Activated naive CD8-positive, alpha-beta T cell treated with anti-CD3 and anti-CD28 coated beads, Interleukin-2, amount 10 ng/mL, durations not matched to agents 7 days and 5 days (primary cell): ENCODE results near the gene KLK5. TPM values are rescaled to one million over a fixed set of nuclear protein-coding genes. Genes with fewer than 3 reads are reported as not detected.
"Not testable (repeated sequence)": the region's sequence is repeated elsewhere in the genome, so short reads cannot be mapped to it uniquely, and the experiment has no call there.

Experiments
- ATAC-seq: fragments of 150-1000 bp; cut with Tn5 transposase; one replicate; pipeline ENCODE4 v1.10.0; 2021; ENCODE audit warnings: low read depth, moderate library complexity
- POLR2A ChIA-PET: fragments of 350-600 bp; sonication (Branson Sonifier 250); formaldehyde crosslinking; loops from one replicate; lab custom pipeline; 2021; ENCODE audit warnings: antibody characterized with exemption; lab: Charles Lee
- DNase-seq: peaks from one replicate; pipeline ENCODE4 v3.0.0; 2021
- H3K27ac Mint-ChIP-seq: one replicate; pipeline ENCODE4 v1.8.0; 2022; ENCODE audit warnings: mild to moderate bottlenecking, mixed read lengths
- H3K27me3 Mint-ChIP-seq: one replicate; pipeline ENCODE4 v1.8.0; 2022; ENCODE audit warnings: mild to moderate bottlenecking, moderate library complexity, mixed read lengths
- H3K36me3 Mint-ChIP-seq: one replicate; pipeline ENCODE4 v1.8.0; 2021; ENCODE audit warnings: mild to moderate bottlenecking, mixed read lengths
- H3K4me1 Mint-ChIP-seq: one replicate; pipeline ENCODE4 v1.8.0; 2021; ENCODE audit warnings: mixed read lengths
- H3K4me3 Mint-ChIP-seq: one replicate; pipeline ENCODE4 v1.8.0; 2022; ENCODE audit warnings: mild to moderate bottlenecking, moderate library complexity, mixed read lengths
- H3K9me3 Mint-ChIP-seq: one replicate; pipeline ENCODE4 v1.8.0; 2021; ENCODE audit warnings: mixed read lengths
- total RNA-seq, 2 experiments: library from RNA; stranded (reverse); gene quantifications; one replicate each; pipeline ENCODE4 v1.2.3, GENCODE V29; 2021

KLK5 gene, protein sequence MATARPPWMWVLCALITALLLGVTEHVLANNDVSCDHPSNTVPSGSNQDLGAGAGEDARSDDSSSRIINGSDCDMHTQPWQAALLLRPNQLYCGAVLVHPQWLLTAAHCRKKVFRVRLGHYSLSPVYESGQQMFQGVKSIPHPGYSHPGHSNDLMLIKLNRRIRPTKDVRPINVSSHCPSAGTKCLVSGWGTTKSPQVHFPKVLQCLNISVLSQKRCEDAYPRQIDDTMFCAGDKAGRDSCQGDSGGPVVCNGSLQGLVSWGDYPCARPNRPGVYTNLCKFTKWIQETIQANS
- not detected for total RNA-seq

DNA sequence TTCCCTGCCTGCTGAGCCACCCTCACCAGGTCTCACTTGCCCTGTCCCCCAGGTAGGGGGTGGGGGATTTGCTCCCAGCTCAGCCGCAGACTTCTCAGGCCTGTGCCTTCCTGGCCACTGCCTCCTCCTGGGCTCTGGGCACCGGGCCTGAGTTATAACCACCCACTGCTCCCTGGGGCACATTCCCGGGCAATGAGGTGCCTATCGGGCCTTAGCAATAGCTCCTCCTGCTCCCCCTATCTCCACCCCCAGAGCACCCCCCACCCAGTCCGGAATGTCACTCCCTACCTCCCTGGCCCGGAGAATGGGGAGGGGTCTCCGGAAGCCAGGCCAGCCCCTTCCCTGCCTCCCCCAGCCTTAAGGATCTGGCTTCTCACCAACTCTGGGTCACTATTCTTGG is at the start of gene KLK5:
Gene KLK5, minus strand, starts transcription at position 129 of the 400 bp plus-strand sequence. CDS start 381 bp downstream, outside the sequence.
- ATAC-seq = no peak
- Mint-ChIP-seq H3K27ac (no peak within 1 kb of the TSS), H3K4me1 (no peaks in the 10 kb centered on the region), H3K27me3 (peaks cover 5% of the 10 kb centered on the region), H3K36me3 (no peaks in the 10 kb centered on the region), H3K9me3 (no peaks in the 10 kb centered on the region), H3K4me3 (no peak within 1 kb of the TSS)
- DNase-seq = no peak
- POLR2A ChIA-PET = no interaction called here

DNA sequence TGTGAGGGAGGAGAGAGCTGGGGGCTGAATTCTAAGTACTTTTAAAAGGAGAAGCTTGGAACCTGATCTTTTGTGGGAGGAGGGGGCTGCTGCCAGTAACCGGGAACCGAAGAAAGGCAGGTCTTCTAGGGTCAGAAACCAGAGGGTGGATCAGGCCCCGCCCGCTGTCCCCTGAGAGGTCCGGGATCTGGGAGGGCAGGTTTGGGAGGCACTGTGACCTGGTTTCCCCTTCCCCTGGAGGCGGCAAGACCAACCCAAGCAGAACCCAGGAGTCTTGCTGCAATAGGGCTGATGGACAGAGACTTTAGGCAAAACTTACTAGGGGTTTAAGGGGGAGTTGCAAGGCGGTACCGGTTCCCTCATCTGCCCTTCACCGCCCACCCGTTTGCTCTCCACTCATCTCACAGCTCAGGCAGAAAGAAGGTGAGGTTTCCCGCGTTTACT is 49.3 kb upstream of the KLK5 start:
- POLR2A ChIA-PET = no interaction called here
- Mint-ChIP-seq H3K27ac (no peak overlapping the region), H3K36me3 (no peaks in the 10 kb centered on the region), H3K27me3 (peaks cover 16% of the 10 kb centered on the region), H3K4me3 (no peak overlapping the region), H3K9me3 (no peaks in the 10 kb centered on the region), H3K4me1 (no peaks in the 10 kb centered on the region)
- DNase-seq (no peak), ATAC-seq (no peak)

DNA sequence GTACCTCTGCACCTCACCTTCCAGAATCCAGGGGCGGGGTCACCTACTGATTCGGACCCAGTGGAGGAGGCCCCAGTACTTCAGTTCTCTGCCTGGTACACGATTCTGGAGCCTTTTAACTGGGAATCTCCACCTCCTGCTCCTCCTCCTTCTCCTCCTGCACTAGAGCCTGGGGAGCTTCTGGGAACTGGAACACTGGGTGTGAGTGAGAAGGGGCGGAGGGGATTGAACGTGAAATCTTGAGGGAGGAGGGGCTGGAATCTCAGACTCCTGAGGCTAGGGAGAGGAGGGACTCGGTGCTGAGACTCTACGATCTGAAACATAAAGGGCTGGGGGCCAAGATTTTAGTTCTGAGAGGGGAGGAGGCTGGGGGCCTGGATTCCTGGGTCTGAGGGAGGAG is 48.7 kb upstream of the KLK5 start, which contains the start of gene KLK8:
Gene KLK8, minus strand, starts transcription at position 90 of the 400 bp plus-strand sequence. CDS start 437 bp downstream, outside the sequence.
- ATAC-seq (no peak), DNase-seq (no peak)
- H3K4me1 Mint-ChIP-seq = no peaks in the 10 kb centered on the region
- peaks cover 16% of the 10 kb centered on the region for H3K27me3 Mint-ChIP-seq
- H3K27ac Mint-ChIP-seq = no peak within 1 kb of the TSS
- no peaks in the 10 kb centered on the region for H3K9me3 Mint-ChIP-seq
- no peaks in the 10 kb centered on the region for H3K36me3 Mint-ChIP-seq
- POLR2A ChIA-PET = no interaction called here
- no peak within 1 kb of the TSS for H3K4me3 Mint-ChIP-seq

- peaks cover 16% of the 10 kb centered on the region for H3K27me3 Mint-ChIP-seq
- no peaks in the 10 kb centered on the region for H3K9me3 Mint-ChIP-seq
- ATAC-seq (no peak), DNase-seq (no peak)
- H3K4me1 Mint-ChIP-seq = no peaks in the 10 kb centered on the region
- no peaks in the 10 kb centered on the region for H3K36me3 Mint-ChIP-seq
- no peak overlapping the region for H3K4me3 Mint-ChIP-seq
- POLR2A ChIA-PET = no interaction called here
- H3K27ac Mint-ChIP-seq = no peak overlapping the region
Observed at GRCh38 chr19:51000981-51001380, 48.1 kb upstream of the KLK5 start.

DNA sequence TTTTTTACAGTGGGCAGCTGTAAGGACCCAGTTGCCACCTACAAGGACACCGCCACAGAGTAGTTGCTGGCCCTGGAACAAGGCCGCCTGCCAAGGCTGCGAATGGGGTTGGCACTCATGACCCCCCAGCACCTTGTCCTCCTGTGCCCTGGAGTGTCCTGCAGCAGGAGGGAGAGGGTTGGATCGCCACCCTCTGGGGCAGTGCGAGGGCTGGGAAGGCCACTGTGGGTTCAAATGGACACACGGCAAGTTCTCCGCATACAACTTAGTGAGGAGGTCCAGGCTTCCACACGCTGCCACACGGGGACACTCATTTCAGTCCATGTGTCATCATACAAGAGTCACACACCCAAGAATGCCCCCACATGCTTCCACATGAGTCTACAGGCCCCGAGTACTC is 47.6 kb upstream of the KLK5 start:
- no peak overlapping the region for H3K27ac Mint-ChIP-seq
- H3K4me1 Mint-ChIP-seq = no peaks in the 10 kb centered on the region
- no peak for DNase-seq
- peaks cover 16% of the 10 kb centered on the region for H3K27me3 Mint-ChIP-seq
- no peak for ATAC-seq
- no peaks in the 10 kb centered on the region for H3K36me3 Mint-ChIP-seq
- POLR2A ChIA-PET = no interaction called here
- no peak overlapping the region for H3K4me3 Mint-ChIP-seq
- no peaks in the 10 kb centered on the region for H3K9me3 Mint-ChIP-seq

DNA sequence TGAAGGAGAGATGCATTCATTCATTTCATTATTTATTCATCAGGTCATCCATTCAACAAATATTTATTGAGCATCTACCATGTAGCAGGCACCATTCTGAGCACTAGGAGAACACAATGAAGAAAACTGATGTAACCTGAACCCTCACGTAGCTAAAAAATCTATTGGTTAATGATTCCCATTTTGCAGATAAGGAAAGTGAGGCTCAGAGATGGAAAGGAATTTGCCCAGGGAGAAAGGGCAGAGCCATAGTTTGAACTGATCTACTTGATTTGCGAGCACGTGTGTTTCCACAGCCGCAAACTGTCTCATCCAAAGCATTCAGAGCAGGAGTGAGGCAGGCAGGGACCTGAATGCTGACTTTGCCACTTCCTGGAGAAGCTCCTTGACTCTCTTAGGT is 45.8 kb upstream of the KLK5 start:
- no peaks in the 10 kb centered on the region for H3K36me3 Mint-ChIP-seq
- no peaks in the 10 kb centered on the region for H3K4me1 Mint-ChIP-seq
- no peak overlapping the region for H3K27ac Mint-ChIP-seq
- POLR2A ChIA-PET = no interaction called here
- H3K9me3 Mint-ChIP-seq = no peaks in the 10 kb centered on the region
- H3K27me3 Mint-ChIP-seq = peaks cover 16% of the 10 kb centered on the region
- no peak for ATAC-seq
- H3K4me3 Mint-ChIP-seq = no peak overlapping the region
- DNase-seq = no peak

- no peaks in the 10 kb centered on the region for H3K9me3 Mint-ChIP-seq
- no peaks in the 10 kb centered on the region for H3K4me1 Mint-ChIP-seq
- no peak overlapping the region for H3K27ac Mint-ChIP-seq
- no peak overlapping the region for H3K4me3 Mint-ChIP-seq
- ATAC-seq (no peak), DNase-seq (no peak)
- peaks cover 16% of the 10 kb centered on the region for H3K27me3 Mint-ChIP-seq
- POLR2A ChIA-PET = no interaction called here
- no peaks in the 10 kb centered on the region for H3K36me3 Mint-ChIP-seq
Observed at GRCh38 chr19:50998061-50998460, 45.2 kb upstream of the KLK5 start.

DNA sequence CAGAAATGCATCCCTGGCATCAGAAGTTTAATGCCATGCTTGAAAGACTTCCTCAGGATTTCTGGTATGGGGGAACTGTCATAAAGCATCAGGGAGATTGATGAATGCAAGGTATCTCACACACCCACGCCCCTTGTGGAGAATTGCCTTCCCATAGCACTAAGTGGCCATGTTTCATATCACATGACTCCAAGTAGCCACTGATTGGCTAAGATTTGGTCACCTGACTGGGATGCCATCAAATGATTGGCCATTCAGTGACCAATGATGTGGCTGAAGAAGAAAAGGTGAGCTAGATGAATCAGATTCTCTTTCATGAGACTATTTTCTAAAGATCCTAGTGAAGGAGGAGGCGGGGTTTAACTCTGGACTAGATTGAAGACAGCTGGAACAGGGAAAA is 41.3 kb upstream of the KLK5 start:
- ATAC-seq (no peak), DNase-seq (no peak)
- no peak overlapping the region for H3K4me3 Mint-ChIP-seq
- POLR2A ChIA-PET = no interaction called here
- no peaks in the 10 kb centered on the region for H3K4me1 Mint-ChIP-seq
- H3K27ac Mint-ChIP-seq = no peak overlapping the region
- no peaks in the 10 kb centered on the region for H3K9me3 Mint-ChIP-seq
- no peaks in the 10 kb centered on the region for H3K36me3 Mint-ChIP-seq
- H3K27me3 Mint-ChIP-seq = peaks cover 4% of the 10 kb centered on the region

DNA sequence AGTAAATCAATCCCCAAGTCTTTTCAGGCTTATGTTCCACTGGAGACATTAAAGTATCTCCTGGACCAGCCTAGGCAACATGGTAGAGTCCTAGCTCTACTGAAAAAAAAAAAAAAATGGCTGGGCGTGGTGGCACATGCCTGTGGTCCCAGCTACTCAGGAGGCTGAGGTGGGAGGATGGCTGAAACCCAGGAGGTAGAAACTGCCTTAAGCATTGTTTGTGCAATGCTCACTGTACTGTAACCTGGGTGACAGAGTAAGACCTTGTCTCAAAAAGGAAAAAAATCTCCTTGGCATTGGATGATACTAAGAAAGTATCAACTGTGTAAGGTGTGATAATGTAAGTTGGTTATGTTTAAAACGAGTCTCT is 39.8 kb upstream of the KLK5 start:
- POLR2A ChIA-PET = no interaction called here
- DNase-seq (no peak), ATAC-seq (no peak)
- Mint-ChIP-seq H3K36me3 (no peaks in the 10 kb centered on the region), H3K9me3 (no peaks in the 10 kb centered on the region), H3K27me3 (peaks cover 8% of the 10 kb centered on the region), H3K4me1 (no peaks in the 10 kb centered on the region), H3K27ac (no peak overlapping the region), H3K4me3 (no peak overlapping the region)

DNA sequence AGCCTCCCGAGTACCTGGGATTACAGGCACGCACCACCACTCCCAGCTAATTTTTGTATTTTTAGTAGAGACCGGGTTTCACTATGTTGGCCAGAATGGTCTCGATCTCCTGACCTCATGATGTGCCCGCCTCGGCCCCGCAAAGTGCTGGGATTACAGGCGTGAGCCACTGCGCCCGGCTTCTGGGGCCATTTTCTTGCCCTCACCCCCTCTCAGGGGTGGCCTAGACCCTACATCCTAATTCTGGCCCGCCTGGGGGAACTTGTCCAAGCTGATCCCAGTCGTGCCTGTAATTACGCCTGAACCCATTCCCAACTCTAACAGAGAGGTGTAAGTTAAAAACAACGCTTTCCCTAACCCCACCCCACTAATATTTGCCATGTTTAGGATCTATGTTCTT is 31.6 kb upstream of the KLK5 start:
- POLR2A ChIA-PET, ATAC-seq, H3K4me3 Mint-ChIP-seq, H3K9me3 Mint-ChIP-seq, H3K27ac Mint-ChIP-seq, DNase-seq, H3K36me3 Mint-ChIP-seq, H3K4me1 Mint-ChIP-seq: not testable (repeated sequence)
- H3K27me3 Mint-ChIP-seq = peaks cover 43% of the 10 kb centered on the region

DNA sequence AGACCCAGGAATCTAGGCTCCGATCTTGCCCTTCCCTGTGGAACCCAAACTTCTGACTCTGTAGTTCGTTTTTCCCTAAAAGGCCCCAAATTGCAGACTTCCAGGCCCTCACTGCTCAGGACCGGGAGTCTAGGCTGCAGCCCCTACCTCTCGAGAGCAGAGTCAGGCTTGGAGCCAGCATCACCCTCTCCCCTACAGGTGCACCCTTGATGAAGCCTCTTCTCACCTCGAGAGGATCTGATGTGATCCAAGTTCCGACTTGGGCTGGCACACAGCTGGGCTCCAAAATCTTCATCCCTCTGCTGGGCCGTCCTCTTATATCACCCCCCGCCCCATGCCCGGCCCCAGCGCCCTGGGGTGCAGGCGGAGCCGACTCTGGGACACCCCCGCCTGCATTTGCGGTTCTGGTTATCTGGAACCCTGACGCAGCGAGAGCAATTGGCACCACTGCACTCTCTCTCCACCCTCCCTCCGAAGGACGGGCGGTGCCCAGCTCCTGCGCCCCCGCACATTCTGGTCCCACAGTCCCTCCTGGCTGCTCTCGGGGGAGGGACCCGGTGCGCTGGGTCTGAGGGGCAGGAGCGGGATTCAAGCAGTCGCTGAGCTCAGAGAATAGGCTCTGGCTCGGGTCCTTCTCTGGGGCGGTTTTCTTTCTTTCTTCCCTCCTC is 30.9 kb upstream of the KLK5 start, which contains the start of gene KLK7:
Gene KLK7, minus strand, starts transcription at position 293 of the 668 bp plus-strand sequence. CDS start 1,518 bp downstream, outside the sequence.
- no peaks in the 10 kb centered on the region for H3K9me3 Mint-ChIP-seq
- no peaks in the 10 kb centered on the region for H3K36me3 Mint-ChIP-seq
- POLR2A ChIA-PET = no interaction called here
- H3K27ac Mint-ChIP-seq = no peak within 1 kb of the TSS
- H3K4me1 Mint-ChIP-seq = no peaks in the 10 kb centered on the region
- peaks cover 40% of the 10 kb centered on the region for H3K27me3 Mint-ChIP-seq
- no peak within 1 kb of the TSS for H3K4me3 Mint-ChIP-seq
- DNase-seq (no peak), ATAC-seq (no peak)

GRCh38 chr19:50982186-50982585 is 29.3 kb upstream of the KLK5 start:
- no peak overlapping the region for H3K27ac Mint-ChIP-seq
- H3K36me3 Mint-ChIP-seq = no peaks in the 10 kb centered on the region
- no peak for DNase-seq
- H3K4me3 Mint-ChIP-seq = no peak overlapping the region
- no peaks in the 10 kb centered on the region for H3K4me1 Mint-ChIP-seq
- no peak for ATAC-seq
- H3K9me3 Mint-ChIP-seq = no peaks in the 10 kb centered on the region
- H3K27me3 Mint-ChIP-seq = peaks cover 38% of the 10 kb centered on the region
- POLR2A ChIA-PET = no interaction called here

DNA sequence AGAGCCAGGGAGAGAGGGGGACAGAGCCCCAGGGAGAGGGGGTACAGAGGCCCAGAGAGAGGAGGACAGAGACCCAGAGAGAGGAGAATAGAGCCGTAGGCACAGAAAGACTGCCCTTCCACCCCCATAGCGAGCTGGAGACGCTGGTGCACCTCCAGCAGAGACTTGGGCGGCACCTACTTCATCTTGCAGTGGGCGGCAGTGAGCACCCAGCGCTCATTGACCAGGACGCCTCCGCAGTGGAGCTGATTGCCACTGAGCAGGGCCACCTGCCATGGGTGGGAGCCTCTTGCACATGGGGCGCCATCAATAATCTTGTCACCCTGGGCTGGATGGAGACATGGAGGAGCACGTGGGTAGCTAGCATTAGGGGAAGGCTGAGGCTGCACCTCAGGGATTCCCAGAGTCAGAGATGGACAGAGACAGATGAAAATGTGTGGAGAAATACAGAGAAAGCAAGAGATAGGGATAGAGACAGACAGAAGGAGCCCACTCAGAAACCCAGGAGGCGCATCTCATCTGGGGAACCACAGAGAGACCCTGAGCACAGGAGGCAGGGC is 28.8 kb upstream of the KLK5 start:
- ATAC-seq (no peak), DNase-seq (no peak)
- no peaks in the 10 kb centered on the region for H3K36me3 Mint-ChIP-seq
- no peak overlapping the region for H3K4me3 Mint-ChIP-seq
- H3K27ac Mint-ChIP-seq = no peak overlapping the region
- no peaks in the 10 kb centered on the region for H3K4me1 Mint-ChIP-seq
- peaks cover 38% of the 10 kb centered on the region for H3K27me3 Mint-ChIP-seq
- POLR2A ChIA-PET = no interaction called here
- no peaks in the 10 kb centered on the region for H3K9me3 Mint-ChIP-seq

DNA sequence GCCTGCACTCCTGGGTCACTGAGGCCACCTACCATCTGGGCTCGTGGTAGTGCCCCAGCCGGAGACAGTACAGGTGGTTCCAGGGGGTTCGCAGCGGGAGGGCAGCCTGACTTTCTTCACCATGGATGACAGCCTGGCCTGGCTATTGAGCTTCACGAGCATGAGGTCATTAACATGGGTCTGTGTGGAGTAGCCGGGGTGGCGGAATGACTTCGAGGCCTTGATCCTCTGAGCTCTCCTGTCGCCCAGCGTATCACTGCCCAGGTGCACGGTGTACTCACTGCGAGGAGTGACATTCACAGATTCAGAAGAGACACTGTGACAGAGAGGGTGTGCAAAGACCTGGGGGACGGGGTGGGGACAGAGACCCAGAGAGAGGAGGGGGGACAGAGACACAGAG is 27.4 kb upstream of the KLK5 start:
- H3K4me3 Mint-ChIP-seq = no peak overlapping the region
- no peak overlapping the region for H3K27ac Mint-ChIP-seq
- peaks cover 35% of the 10 kb centered on the region for H3K27me3 Mint-ChIP-seq
- no peak for DNase-seq
- H3K9me3 Mint-ChIP-seq = no peaks in the 10 kb centered on the region
- no peak for ATAC-seq
- H3K36me3 Mint-ChIP-seq = no peaks in the 10 kb centered on the region
- POLR2A ChIA-PET = no interaction called here
- H3K4me1 Mint-ChIP-seq = no peaks in the 10 kb centered on the region
